Activated naive CD8-positive, alpha-beta T cell treated with anti-CD3 and anti-CD28 coated beads, Interleukin-2, amount 10 ng/mL, durations not matched to agents 7 days and 5 days (primary cell): ENCODE results near the gene UTS2B. TPM values are rescaled to one million over a fixed set of nuclear protein-coding genes. Genes with fewer than 3 reads are reported as not detected.
"Not testable (repeated sequence)": the region's sequence is repeated elsewhere in the genome, so short reads cannot be mapped to it uniquely, and the experiment has no call there.

Experiments used
- ATAC-seq: fragments of 150-1000 bp; cut with Tn5 transposase; one replicate; pipeline ENCODE4 v1.10.0; 2021; ENCODE audit warnings: low read depth, moderate library complexity
- POLR2A ChIA-PET: fragments of 350-600 bp; sonication (Branson Sonifier 250); formaldehyde crosslinking; loops from one replicate; lab custom pipeline; 2021; ENCODE audit warnings: antibody characterized with exemption; lab: Charles Lee
- DNase-seq: peaks from one replicate; pipeline ENCODE4 v3.0.0; 2021
- H3K27ac Mint-ChIP-seq: one replicate; pipeline ENCODE4 v1.8.0; 2022; ENCODE audit warnings: mild to moderate bottlenecking, mixed read lengths
- H3K27me3 Mint-ChIP-seq: one replicate; pipeline ENCODE4 v1.8.0; 2022; ENCODE audit warnings: mild to moderate bottlenecking, moderate library complexity, mixed read lengths
- H3K36me3 Mint-ChIP-seq: one replicate; pipeline ENCODE4 v1.8.0; 2021; ENCODE audit warnings: mild to moderate bottlenecking, mixed read lengths
- H3K4me1 Mint-ChIP-seq: one replicate; pipeline ENCODE4 v1.8.0; 2021; ENCODE audit warnings: mixed read lengths
- H3K4me3 Mint-ChIP-seq: one replicate; pipeline ENCODE4 v1.8.0; 2022; ENCODE audit warnings: mild to moderate bottlenecking, moderate library complexity, mixed read lengths
- H3K9me3 Mint-ChIP-seq: one replicate; pipeline ENCODE4 v1.8.0; 2021; ENCODE audit warnings: mixed read lengths
- total RNA-seq, 2 experiments: library from RNA; stranded (reverse); gene quantifications; one replicate each; pipeline ENCODE4 v1.2.3, GENCODE V29; 2021

Gene UTS2B
- total RNA-seq, 2 experiments from 2014 or later: not detected

GRCh38 chr3:191300422-191300821 is 29.9 kb downstream of the UTS2B start:
- Mint-ChIP-seq H3K27me3 (no peaks in the 10 kb centered on the region), H3K36me3 (no peaks in the 10 kb centered on the region), H3K27ac (no peak overlapping the region), H3K4me3 (no peak overlapping the region), H3K4me1 (no peaks in the 10 kb centered on the region), H3K9me3 (peaks cover 3% of the 10 kb centered on the region)
- POLR2A ChIA-PET: no interaction called here
- no peak for ATAC-seq
- DNase-seq: no peak

GRCh38 chr3:191298846-191299245 is 31.5 kb downstream of the UTS2B start:
- no peaks in the 10 kb centered on the region for H3K36me3 Mint-ChIP-seq
- no peak overlapping the region for H3K4me3 Mint-ChIP-seq
- no peaks in the 10 kb centered on the region for H3K27me3 Mint-ChIP-seq
- DNase-seq (no peak), ATAC-seq (no peak)
- no peak overlapping the region for H3K27ac Mint-ChIP-seq
- no peaks in the 10 kb centered on the region for H3K4me1 Mint-ChIP-seq
- POLR2A ChIA-PET: no interaction called here
- H3K9me3 Mint-ChIP-seq: peaks cover 2% of the 10 kb centered on the region

GRCh38 chr3:191296041-191296541 is 34.2 kb downstream of the UTS2B start:
- no peak overlapping the region for H3K27ac Mint-ChIP-seq
- DNase-seq: no peak
- H3K36me3 Mint-ChIP-seq: no peaks in the 10 kb centered on the region
- POLR2A ChIA-PET: no interaction called here
- no peak for ATAC-seq
- no peaks in the 10 kb centered on the region for H3K4me1 Mint-ChIP-seq
- H3K9me3 Mint-ChIP-seq: peaks cover 2% of the 10 kb centered on the region
- H3K4me3 Mint-ChIP-seq: no peak overlapping the region
- H3K27me3 Mint-ChIP-seq: no peaks in the 10 kb centered on the region

DNA sequence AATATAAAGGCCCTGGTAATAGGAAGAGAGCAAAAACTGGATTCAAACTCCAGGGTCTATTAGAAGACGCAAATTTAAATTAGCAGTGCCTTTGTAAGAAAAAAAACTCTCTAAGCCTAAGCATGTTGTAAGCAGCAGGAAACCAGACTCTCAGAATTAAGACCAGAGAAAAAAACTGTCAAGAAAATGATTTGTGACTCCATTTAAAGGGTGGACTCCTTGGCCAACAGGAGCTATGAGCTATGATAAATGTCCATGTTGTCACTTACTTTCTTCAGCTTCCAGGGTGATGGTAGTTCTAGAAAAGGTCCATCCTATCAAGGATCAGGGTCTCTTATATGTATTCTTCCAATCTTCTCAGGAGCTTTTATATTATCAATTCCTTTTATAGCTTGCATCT is 36.0 kb downstream of the UTS2B start:
- H3K27ac Mint-ChIP-seq: no peak overlapping the region
- H3K27me3 Mint-ChIP-seq: no peaks in the 10 kb centered on the region
- POLR2A ChIA-PET: interaction anchor here (0.7 kb wide), 1 partner anchor 9 kb away, joined by 3 read pairs; no protein-coding TSS in a partner anchor
- DNase-seq: no peak
- no peaks in the 10 kb centered on the region for H3K9me3 Mint-ChIP-seq
- no peaks in the 10 kb centered on the region for H3K4me1 Mint-ChIP-seq
- no peak overlapping the region for H3K4me3 Mint-ChIP-seq
- no peaks in the 10 kb centered on the region for H3K36me3 Mint-ChIP-seq
- ATAC-seq: no peak

- Mint-ChIP-seq H3K4me3 (no peak overlapping the region), H3K27me3 (no peaks in the 10 kb centered on the region), H3K4me1 (no peaks in the 10 kb centered on the region), H3K36me3 (no peaks in the 10 kb centered on the region), H3K9me3 (no peaks in the 10 kb centered on the region), H3K27ac (no peak overlapping the region)
- POLR2A ChIA-PET: no interaction called here
- DNase-seq: no peak
- no peak for ATAC-seq
Observed at GRCh38 chr3:191292243-191293015, 37.9 kb downstream of the UTS2B start.

DNA sequence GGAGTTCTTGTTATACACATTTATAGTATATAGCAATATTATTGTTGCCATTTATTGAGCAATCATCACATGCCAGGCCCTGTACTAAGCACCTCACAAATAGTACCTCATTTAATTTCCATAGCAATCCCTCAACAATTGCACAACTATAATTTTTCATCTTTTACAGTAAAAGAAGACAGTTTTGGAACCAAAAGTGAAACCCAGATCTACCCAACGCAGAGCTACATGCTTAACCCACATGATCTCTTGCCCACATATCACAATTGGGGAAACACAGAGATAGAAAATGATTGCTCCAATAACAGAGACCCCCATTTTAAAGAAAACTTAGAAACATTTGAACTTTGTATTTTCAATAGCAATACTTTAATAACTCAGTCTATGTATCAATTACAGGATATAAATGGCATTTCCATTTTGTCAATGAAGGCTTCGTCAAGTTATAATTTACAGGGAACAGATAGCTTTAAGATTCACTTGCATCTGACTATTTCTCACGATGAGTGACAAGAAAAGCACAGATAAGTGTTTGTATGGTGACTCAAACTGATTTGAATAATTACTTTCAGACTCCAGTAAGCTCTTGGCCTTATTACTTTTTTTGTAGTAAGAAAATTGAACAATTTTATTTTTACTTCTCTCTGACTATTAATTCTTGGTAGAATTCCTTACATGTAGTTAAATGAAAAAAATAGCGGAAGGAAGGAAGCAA is 39.9 kb downstream of the UTS2B start:
- H3K4me3 Mint-ChIP-seq: no peak overlapping the region
- POLR2A ChIA-PET: no interaction called here
- ATAC-seq (no peak), DNase-seq (no peak)
- no peaks in the 10 kb centered on the region for H3K4me1 Mint-ChIP-seq
- no peaks in the 10 kb centered on the region for H3K27me3 Mint-ChIP-seq
- H3K27ac Mint-ChIP-seq: no peak overlapping the region
- no peaks in the 10 kb centered on the region for H3K36me3 Mint-ChIP-seq
- H3K9me3 Mint-ChIP-seq: no peaks in the 10 kb centered on the region

GRCh38 chr3:191283400-191283799 is 46.9 kb downstream of the UTS2B start:
- no peaks in the 10 kb centered on the region for H3K9me3 Mint-ChIP-seq

GRCh38 chr3:191282251-191283185 is 47.8 kb downstream of the UTS2B start:
- POLR2A ChIA-PET: no interaction called here
- DNase-seq (no peak), ATAC-seq (no peak)
- no peaks in the 10 kb centered on the region for H3K27me3 Mint-ChIP-seq
- H3K4me1 Mint-ChIP-seq: no peaks in the 10 kb centered on the region
- H3K4me3 Mint-ChIP-seq: no peak overlapping the region
- no peaks in the 10 kb centered on the region for H3K36me3 Mint-ChIP-seq
- H3K27ac Mint-ChIP-seq: no peak overlapping the region
- no peaks in the 10 kb centered on the region for H3K9me3 Mint-ChIP-seq

More at GRCh38 chr3:191283400-191283799, 46.9 kb downstream of the UTS2B start:
- no peaks in the 10 kb centered on the region for H3K27me3 Mint-ChIP-seq
- H3K4me1 Mint-ChIP-seq: no peaks in the 10 kb centered on the region
- ATAC-seq (no peak), DNase-seq (no peak)
- H3K4me3 Mint-ChIP-seq: no peak overlapping the region
- no peaks in the 10 kb centered on the region for H3K36me3 Mint-ChIP-seq
- POLR2A ChIA-PET: no interaction called here
- no peak overlapping the region for H3K27ac Mint-ChIP-seq

DNA sequence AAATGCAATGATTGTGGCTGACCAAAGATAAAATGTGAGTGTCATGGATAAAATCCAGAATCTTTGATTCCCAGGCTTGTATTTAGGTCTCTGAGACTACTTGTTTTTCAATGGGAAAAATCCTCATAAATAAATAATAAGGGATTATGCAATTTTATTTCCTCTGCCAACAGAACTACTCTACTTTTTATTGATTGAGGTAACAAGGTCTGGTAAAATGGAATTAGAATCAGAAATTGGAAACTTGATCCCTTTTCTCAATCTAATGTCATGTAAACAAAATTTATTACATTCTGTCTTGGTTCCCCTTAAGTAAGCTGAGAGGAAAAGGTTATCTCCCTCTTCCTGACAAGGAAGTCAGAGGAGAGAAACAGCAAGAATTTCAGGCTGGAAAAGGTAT is 49.4 kb downstream of the UTS2B start:
- Mint-ChIP-seq H3K27ac (no peak overlapping the region), H3K4me3 (no peak overlapping the region)
- POLR2A ChIA-PET: no interaction called here

GRCh38 chr3:191280111-191280510 is 50.2 kb downstream of the UTS2B start:
- POLR2A ChIA-PET: no interaction called here
- Mint-ChIP-seq H3K36me3 (no peaks in the 10 kb centered on the region), H3K27ac (no peak overlapping the region), H3K4me1 (no peaks in the 10 kb centered on the region), H3K27me3 (no peaks in the 10 kb centered on the region), H3K4me3 (no peak overlapping the region), H3K9me3 (no peaks in the 10 kb centered on the region)
- DNase-seq: no peak
- no peak for ATAC-seq

More for the DNA sequence above, 49.4 kb downstream of the UTS2B start:
- Mint-ChIP-seq H3K9me3 (no peaks in the 10 kb centered on the region), H3K27me3 (no peaks in the 10 kb centered on the region), H3K4me1 (no peaks in the 10 kb centered on the region), H3K36me3 (no peaks in the 10 kb centered on the region)
- DNase-seq: no peak
- no peak for ATAC-seq

DNA sequence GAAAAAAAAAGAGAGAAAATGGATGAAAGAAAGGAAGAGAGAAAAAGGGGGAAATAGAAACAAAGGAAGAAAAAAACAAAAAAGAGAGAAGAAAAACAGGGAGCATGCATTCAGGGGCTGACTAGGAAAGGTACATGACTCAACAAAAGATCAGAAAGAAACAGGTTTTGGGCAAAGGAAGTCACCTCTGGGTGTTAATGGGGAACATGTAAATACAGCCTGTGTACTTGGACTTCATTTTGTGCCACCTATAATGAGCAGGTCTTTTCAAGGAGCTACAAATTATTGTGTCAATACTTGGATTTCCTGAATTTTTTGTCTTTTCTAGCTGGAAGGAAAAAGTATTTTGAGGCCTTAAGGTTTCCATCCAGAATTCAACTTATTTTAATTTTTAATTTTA is 54.6 kb downstream of the UTS2B start:
- POLR2A ChIA-PET: no interaction called here
- H3K27ac Mint-ChIP-seq: no peak overlapping the region
- H3K4me3 Mint-ChIP-seq: no peak overlapping the region
- no peaks in the 10 kb centered on the region for H3K9me3 Mint-ChIP-seq
- ATAC-seq: no peak
- H3K36me3 Mint-ChIP-seq: no peaks in the 10 kb centered on the region
- DNase-seq: no peak
- H3K27me3 Mint-ChIP-seq: no peaks in the 10 kb centered on the region
- H3K4me1 Mint-ChIP-seq: no peaks in the 10 kb centered on the region

DNA sequence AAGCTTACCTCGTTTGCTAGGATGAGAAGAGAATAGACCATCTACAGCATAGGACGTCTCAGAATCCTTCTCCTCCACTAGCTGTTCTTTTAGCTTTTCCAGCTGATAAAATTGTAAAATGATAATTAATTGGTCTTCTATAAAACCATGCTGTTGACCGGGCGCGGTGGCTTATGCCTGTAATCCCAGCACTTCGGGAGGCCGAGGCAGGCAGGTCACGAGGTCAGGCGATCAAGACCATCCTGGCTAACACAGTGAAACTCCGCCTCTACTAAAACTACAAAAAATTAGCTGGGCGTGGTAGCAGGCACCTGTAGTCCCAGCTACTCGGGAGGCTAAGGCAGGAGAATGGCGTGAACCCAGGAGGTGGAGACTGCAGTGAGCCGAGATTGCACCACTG is 55.1 kb downstream of the UTS2B start:
- H3K4me3 Mint-ChIP-seq, H3K27ac Mint-ChIP-seq, DNase-seq, POLR2A ChIA-PET, ATAC-seq, H3K4me1 Mint-ChIP-seq, H3K27me3 Mint-ChIP-seq, H3K36me3 Mint-ChIP-seq, H3K9me3 Mint-ChIP-seq: not testable (repeated sequence)
